ENCODE results near the gene NKAIN1.
"Not testable (repeated sequence)": the region's sequence is repeated elsewhere in the genome, so short reads cannot be mapped to it uniquely, and the experiment has no call there.

Gene NKAIN1

GRCh38 chr1:31151402-31151801 lies 88.3 kb downstream of the NKAIN1 start:
- DNase-seq, result no peak

GRCh38 chr1:31148409-31148808 lies 91.3 kb downstream of the NKAIN1 start:
- DNase-seq, result no peak

DNA sequence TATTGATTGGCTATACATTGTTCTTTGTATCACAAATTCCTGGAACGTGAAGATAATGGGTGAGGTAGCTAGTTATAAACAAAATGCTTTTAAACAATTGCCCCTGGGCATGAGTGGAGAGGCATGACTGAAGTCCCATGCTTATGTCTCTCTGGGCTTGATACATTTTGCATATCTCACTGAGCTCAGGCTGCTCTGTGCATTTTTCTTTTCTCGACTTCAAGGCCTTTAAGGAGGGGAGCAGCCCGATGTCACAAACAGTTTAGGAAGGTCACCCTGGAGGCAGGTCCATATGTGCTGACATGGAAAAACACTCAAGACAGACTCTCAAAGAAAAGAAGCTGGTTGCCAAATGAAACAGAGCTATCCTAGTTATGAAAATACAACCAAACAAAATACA lies 94.0 kb downstream of the NKAIN1 start:
- no peak for DNase-seq

DNA sequence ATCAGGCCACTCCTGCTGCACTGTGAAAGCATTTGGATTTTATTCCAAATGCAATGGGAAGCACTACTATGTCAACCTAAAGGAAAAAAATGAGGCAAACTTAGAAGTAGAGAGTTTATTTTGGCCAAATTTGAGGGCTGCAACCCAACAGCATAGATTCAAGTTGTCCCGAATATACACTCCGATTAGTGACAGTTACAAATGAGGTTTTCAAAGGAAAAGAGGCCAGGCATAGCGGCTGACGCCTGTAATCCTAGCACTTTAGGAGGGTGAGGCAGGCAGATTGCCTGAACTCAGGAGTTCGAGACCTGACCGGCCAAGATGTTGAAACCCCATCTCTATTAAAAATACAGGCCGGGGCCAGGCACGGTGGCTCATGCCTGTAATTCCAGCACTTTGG lies 95.2 kb downstream of the NKAIN1 start:
- DNase-seq, result no peak

- DNase-seq, result no peak
These were observed 96.2 kb downstream of the NKAIN1 start for GRCh38 chr1:31143455-31143854.

- no peak for DNase-seq
These were observed 97.3 kb downstream of the NKAIN1 start for GRCh38 chr1:31142406-31142805.

GRCh38 chr1:31140299-31140698 lies 99.4 kb downstream of the NKAIN1 start:
- DNase-seq, result no peak

GRCh38 chr1:31138797-31139521 lies 100.7 kb downstream of the NKAIN1 start:
- DNase-seq, result not testable (repeated sequence)

- not testable (repeated sequence) for DNase-seq
These were observed 101.8 kb downstream of the NKAIN1 start for GRCh38 chr1:31137873-31138272.

DNA sequence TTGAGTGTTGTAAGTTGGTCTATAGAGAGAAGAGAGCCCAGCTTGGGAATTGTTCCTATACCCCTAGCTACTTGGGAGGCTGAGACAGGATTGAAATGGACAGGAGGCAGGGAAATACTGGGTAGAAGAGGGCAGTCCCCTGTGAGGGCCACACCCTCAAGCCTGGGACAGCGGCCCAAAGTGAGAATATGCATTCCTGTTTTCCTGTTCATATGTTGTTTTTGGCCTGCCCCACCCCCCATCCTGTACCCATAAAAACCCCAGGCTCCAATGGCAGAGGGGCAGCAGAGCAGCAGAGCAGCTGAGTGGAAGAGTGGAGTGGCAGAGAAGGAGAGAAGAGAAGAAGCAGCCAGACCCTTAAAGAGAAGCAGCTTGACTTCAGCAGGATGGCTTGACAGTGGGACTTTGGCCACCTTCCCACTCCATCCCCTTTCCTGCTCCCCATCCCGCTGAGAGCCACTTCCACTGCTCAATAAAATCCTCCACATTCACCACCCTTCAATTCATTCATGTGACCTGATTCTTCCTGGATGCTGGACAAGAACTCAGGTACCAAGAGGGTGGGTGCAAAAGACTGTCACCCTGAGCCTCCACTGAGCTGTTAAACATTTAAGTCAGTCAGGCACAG lies 103.6 kb downstream of the NKAIN1 start:
- DNase-seq, result no peak

DNA sequence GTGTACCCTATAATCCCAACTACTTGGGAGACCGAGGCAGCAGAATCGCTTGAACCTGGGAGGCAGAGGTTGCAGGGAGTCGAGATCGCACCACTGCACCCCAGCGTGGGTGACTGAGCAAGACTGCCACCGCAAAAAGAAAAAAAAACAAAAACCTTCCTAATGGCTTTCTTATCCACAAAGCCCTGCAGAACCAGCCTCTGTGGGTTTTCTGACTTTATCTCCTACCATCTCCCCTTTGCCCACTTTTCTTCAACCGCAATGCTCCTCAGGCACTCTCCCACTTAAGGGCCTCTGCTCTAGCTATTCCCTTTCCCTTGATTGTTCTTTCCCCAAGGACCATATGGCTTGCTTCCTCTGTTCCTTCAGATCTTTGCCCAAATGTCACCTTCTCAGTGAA lies 106.3 kb downstream of the NKAIN1 start:
- no peak for DNase-seq
